ENCODE results near the gene SMC1B. TPM values are rescaled to one million over a fixed set of nuclear protein-coding genes. Genes with fewer than 3 reads are reported as not detected.

Gene SMC1B
- total and polyA plus RNA-seq, 9 of the 15 experiments (the other 6 are each of a cell fraction or from before 2014, with no cell fraction given), result 0.03 TPM; not detected in 8

DNA sequence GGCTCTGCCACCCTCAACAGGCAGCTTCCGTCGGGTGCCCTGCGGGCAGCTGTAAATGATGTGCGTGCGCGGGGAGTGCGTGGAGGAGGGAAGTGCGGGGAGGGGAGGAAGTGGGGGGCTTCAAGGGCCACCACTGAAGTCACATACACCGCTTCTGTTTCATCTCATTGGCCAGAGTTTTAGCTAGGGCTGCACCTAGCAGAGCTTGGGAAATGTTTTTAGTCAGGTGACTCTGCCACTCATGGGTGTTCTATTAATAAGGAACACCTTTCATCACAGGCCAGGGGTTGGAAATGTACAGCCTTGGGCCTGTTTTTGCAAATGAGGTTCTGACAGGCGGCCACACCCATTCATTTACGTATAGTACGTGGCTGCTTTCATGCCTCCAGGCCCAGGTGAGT, 89.1 kb downstream of the SMC1B start:
- in situ Hi-C loops (cut with MboI), result no loop called here
- intact Hi-C loops (cut with micrococcal nuclease), result no loop called here
- 74% methylated on average over 5 of the region's 12 CpGs for WGBS (ENCODE audit: insufficient coverage, low coverage, missing lambda C conversion rate)
- H3K36me3 ChIP-seq (ENCODE audit: control insufficient read depth, insufficient read depth, low read length), result peaks cover 75% of the 10 kb centered on the region; the same call in 2 of the 3 replicates
- BruUV-seq (replicated peaks), result no TSS peak
- ChIA-PET CTCF (ENCODE audit: low intra/inter-chr PET ratio) (no interaction called here), POLR2A (interaction anchor here (0.8 kb wide), 1 partner anchor 9 kb away, joined by 3 read pairs; no protein-coding TSS in a partner anchor)
- no peaks in the 10 kb centered on the region for H3K9me1 ChIP-seq (ENCODE audit: control insufficient read depth, insufficient read depth, low read length)
- TF ChIP-seq NFIX (CRISPR knock-in tag; IDR thresholded peaks at IDR 0.05; ENCODE audit: low read depth) (no peak), ZNF280B (CRISPR knock-in tag; IDR thresholded peaks at IDR 0.05) (no peak), ZNF764 (CRISPR knock-in tag; IDR thresholded peaks at IDR 0.05; ENCODE audit: low read depth) (no peak), GTF2A2 (tag; IDR thresholded peaks at IDR 0.05) (no peak), ZNF79 (CRISPR knock-in tag; IDR thresholded peaks at IDR 0.05; ENCODE audit: low read depth) (no peak)
- TF ChIP-seq, protein P1, sequence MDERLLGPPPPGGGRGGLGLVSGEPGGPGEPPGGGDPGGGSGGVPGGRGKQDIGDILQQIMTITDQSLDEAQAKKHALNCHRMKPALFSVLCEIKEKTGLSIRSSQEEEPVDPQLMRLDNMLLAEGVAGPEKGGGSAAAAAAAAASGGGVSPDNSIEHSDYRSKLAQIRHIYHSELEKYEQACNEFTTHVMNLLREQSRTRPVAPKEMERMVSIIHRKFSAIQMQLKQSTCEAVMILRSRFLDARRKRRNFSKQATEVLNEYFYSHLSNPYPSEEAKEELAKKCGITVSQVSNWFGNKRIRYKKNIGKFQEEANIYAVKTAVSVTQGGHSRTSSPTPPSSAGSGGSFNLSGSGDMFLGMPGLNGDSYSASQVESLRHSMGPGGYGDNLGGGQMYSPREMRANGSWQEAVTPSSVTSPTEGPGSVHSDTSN (CRISPR knock-in tag; IDR thresholded peaks at IDR 0.05; ENCODE audit: low read depth), result no peak
- TF ChIP-seq, protein P1 (tag; conservative IDR thresholded peaks at IDR 0.05; ENCODE audit: low read depth), result no peak
- TF ChIP-seq, protein P2, sequence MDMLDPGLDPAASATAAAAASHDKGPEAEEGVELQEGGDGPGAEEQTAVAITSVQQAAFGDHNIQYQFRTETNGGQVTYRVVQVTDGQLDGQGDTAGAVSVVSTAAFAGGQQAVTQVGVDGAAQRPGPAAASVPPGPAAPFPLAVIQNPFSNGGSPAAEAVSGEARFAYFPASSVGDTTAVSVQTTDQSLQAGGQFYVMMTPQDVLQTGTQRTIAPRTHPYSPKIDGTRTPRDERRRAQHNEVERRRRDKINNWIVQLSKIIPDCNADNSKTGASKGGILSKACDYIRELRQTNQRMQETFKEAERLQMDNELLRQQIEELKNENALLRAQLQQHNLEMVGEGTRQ (CRISPR knock-in tag; IDR thresholded peaks at IDR 0.05), result no peak
- H3K9ac ChIP-seq (ENCODE audit: insufficient read depth in 1 of 2, low read depth in 2 of 2, low read length in 2 of 2), result no peak overlapping the region
- H3K9me3 ChIP-seq (replicated peaks; ENCODE audit: control insufficient read depth, insufficient read depth, low read depth, low read length), result no peaks in the 10 kb centered on the region
- no peak overlapping the region for H2AFZ ChIP-seq (ENCODE audit: low read depth, low read length)
- H3K4me3 ChIP-seq, result no peak overlapping the region
- H3K27me3 ChIP-seq (ENCODE audit: control insufficient read depth in 2 of 2, insufficient read depth in 2 of 2, low read length in 2 of 2), result no peaks in the 10 kb centered on the region
- FAIRE-seq (no peak), DNase-seq (ENCODE audit: extremely low read depth in 1 of 4, low spot score in 3 of 4) (no peak), ATAC-seq (no peak)
- H3K79me2 ChIP-seq (ENCODE audit: control insufficient read depth, insufficient read depth, low read length), result peaks cover 39% of the 10 kb centered on the region
- H3K4me1 ChIP-seq (replicated peaks in 1 of 2; ENCODE audit: control insufficient read depth in 2 of 2, insufficient read depth in 2 of 2, low read length in 2 of 2), result peaks cover 0 to 2% of the 10 kb centered on the region in 2 experiments; a peak in 2 of 5 replicates
- H3K4me2 ChIP-seq (ENCODE audit: insufficient read depth, low read length), result no peak overlapping the region
- H3K27ac ChIP-seq (ENCODE audit: extremely low read depth, low read depth, low read length), result no peak overlapping the region
- H4K20me1 ChIP-seq (replicated peaks; ENCODE audit: control insufficient read depth, insufficient read depth, low read length), result peaks cover 4% of the 10 kb centered on the region; the same call in 1 of the 2 replicates

Data from K562 (cell line).